Neural cell (in vitro differentiated cells): ENCODE data around the gene ZNF3. TPM values are rescaled to one million over a fixed set of nuclear protein-coding genes. Genes with fewer than 3 reads are reported as not detected.

Experiments
- H2AFZ ChIP-seq: fragments of 200-600, 300-800 bp; sonication (generic), shearing (Covaris generic); 2 replicates; pipeline ENCODE4 v1.6.0; 2014; ENCODE audit warnings: low read depth, mild to moderate bottlenecking, antibody characterized with exemption, low read length, moderate library complexity
- H3F3A ChIP-seq: fragments of 200-600 bp; shearing (Covaris generic); 2 replicates; pipeline ENCODE4 v1.6.1; 2016; ENCODE audit warnings: mild to moderate bottlenecking, moderate library complexity, mixed read lengths, antibody characterized with exemption, low read length; ENCODE audit not compliant: insufficient read depth, poor library complexity, severe bottlenecking
- H3K27ac ChIP-seq: fragments of 200-600, 300-800 bp; sonication (generic), shearing (Covaris generic); 2 replicates; pipeline ENCODE4 v1.5.1; 2014; ENCODE audit warnings: mild to moderate bottlenecking, low read length, moderate library complexity
- H3K27me3 ChIP-seq: fragments of 300-800, 200-600 bp; sonication (generic), shearing (Covaris generic); 2 replicates; pipeline ENCODE4 v1.6.0; 2014; ENCODE audit warnings: mild to moderate bottlenecking, low read depth, low read length, moderate library complexity; ENCODE audit not compliant: insufficient read depth
- H3K36me3 ChIP-seq: fragments of 300-800, 200-600 bp; sonication (generic), shearing (Covaris generic); 2 replicates; pipeline ENCODE4 v1.5.1; 2014; ENCODE audit warnings: mild to moderate bottlenecking, antibody characterized with exemption, low read length, moderate library complexity; ENCODE audit not compliant: insufficient read depth
- H3K4me2 ChIP-seq: fragments of 300-800, 200-600 bp; sonication (generic), shearing (Covaris generic); 2 replicates; pipeline ENCODE4 v1.6.0; 2014; ENCODE audit warnings: mild to moderate bottlenecking, low read length
- H3K4me3 ChIP-seq: fragments of 300-800, 200-600 bp; sonication (generic), shearing (Covaris generic); 2 replicates; pipeline ENCODE4 v1.5.1; 2014; ENCODE audit warnings: mild to moderate bottlenecking, low read length, moderate library complexity
- H3K79me2 ChIP-seq: fragments of 200-600 bp; shearing (Covaris generic); replicated peaks from 2 replicates; pipeline ENCODE4 v1.6.0; 2014; ENCODE audit warnings: mild to moderate bottlenecking, low read length, moderate library complexity; ENCODE audit not compliant: insufficient read depth
- H3K9ac ChIP-seq: fragments of 300-800, 200-600 bp; sonication (generic), shearing (Covaris generic); 2 replicates; pipeline ENCODE4 v1.6.1; 2016; ENCODE audit warnings: mild to moderate bottlenecking, low read length, mixed read lengths
- H3K9me2 ChIP-seq: fragments of 200-600 bp; shearing (Covaris generic); 2 replicates; pipeline ENCODE4 v1.6.1; 2016; ENCODE audit warnings: mild to moderate bottlenecking, low read length, mixed read lengths; ENCODE audit not compliant: insufficient read depth
- H3K9me3 ChIP-seq: fragments of 200-600, 300-800 bp; sonication (generic), shearing (Covaris generic); 2 replicates; pipeline ENCODE4 v1.6.1; 2016; ENCODE audit warnings: mild to moderate bottlenecking, mixed run types, low read length, moderate library complexity, mixed read lengths
- H4K20me1 ChIP-seq: fragments of 200-600 bp; shearing (Covaris generic); 2 replicates; pipeline ENCODE4 v1.6.1; 2016; ENCODE audit warnings: mild to moderate bottlenecking, mixed run types; ENCODE audit not compliant: insufficient read depth
- EP300 ChIP-seq: fragments of 450-650 bp; conservative IDR thresholded peaks from 2 replicates; pipeline ENCODE4 v1.6.1; 2014; ENCODE audit warnings: antibody characterized with exemption, mild to moderate bottlenecking, moderate library complexity; ENCODE audit not compliant: poor library complexity, severe bottlenecking
- EZH2 ChIP-seq: fragments of 200-600, 300-800 bp; shearing (Covaris generic), sonication (generic); IDR thresholded peaks from 2 replicates; pipeline ENCODE4 v1.6.1; 2014; ENCODE audit warnings: antibody characterized with exemption, low read length, borderline replicate concordance, mild to moderate bottlenecking; ENCODE audit not compliant: insufficient read depth, poor library complexity, severe bottlenecking
- MXI1 ChIP-seq: fragments of 450-650 bp; conservative IDR thresholded peaks from 2 replicates; pipeline ENCODE4 v1.6.1; 2014; ENCODE audit warnings: antibody characterized with exemption, mild to moderate bottlenecking; ENCODE audit not compliant: poor library complexity, severe bottlenecking
- POLR2AphosphoS5 ChIP-seq: IDR thresholded peaks from 2 replicates; pipeline ENCODE4 v1.6.1; 2012
- RAD21 ChIP-seq: fragments of 450-650 bp; conservative IDR thresholded peaks from 2 replicates; pipeline ENCODE4 v1.6.1; 2014; ENCODE audit warnings: antibody characterized with exemption, mild to moderate bottlenecking, moderate library complexity
- SMC3 ChIP-seq: fragments of 450-650 bp; conservative IDR thresholded peaks from 2 replicates; pipeline ENCODE4 v1.6.1; 2014; ENCODE audit warnings: antibody characterized with exemption, mild to moderate bottlenecking, moderate library complexity; ENCODE audit not compliant: poor library complexity
- TAF1 ChIP-seq: IDR thresholded peaks from 2 replicates; pipeline ENCODE4 v1.6.1; 2012; ENCODE audit warnings: low read depth
- polyA plus RNA-seq: library from polyadenylated mRNA; depleted of rRNA; stranded (reverse); fragments of >200 nt; gene quantifications from 2 replicates; pipeline ENCODE4 v1.2.3, GENCODE V29; 2014
- TF ChIP-seq, protein P1 (sequence below): fragments of 450-650 bp; IDR thresholded peaks from 2 replicates; pipeline ENCODE4 v1.5.1; 2014; ENCODE audit warnings: antibody characterized with exemption, mild to moderate bottlenecking, moderate library complexity; ENCODE audit not compliant: poor library complexity, severe bottlenecking
- TF ChIP-seq, protein P2 (sequence below): IDR thresholded peaks from 2 replicates; pipeline ENCODE4 v1.6.1; 2012; ENCODE audit warnings: borderline replicate concordance

ZNF3 gene
- polyA plus RNA-seq, 1 donor from 2014 or later, result 57.2 TPM

DNA sequence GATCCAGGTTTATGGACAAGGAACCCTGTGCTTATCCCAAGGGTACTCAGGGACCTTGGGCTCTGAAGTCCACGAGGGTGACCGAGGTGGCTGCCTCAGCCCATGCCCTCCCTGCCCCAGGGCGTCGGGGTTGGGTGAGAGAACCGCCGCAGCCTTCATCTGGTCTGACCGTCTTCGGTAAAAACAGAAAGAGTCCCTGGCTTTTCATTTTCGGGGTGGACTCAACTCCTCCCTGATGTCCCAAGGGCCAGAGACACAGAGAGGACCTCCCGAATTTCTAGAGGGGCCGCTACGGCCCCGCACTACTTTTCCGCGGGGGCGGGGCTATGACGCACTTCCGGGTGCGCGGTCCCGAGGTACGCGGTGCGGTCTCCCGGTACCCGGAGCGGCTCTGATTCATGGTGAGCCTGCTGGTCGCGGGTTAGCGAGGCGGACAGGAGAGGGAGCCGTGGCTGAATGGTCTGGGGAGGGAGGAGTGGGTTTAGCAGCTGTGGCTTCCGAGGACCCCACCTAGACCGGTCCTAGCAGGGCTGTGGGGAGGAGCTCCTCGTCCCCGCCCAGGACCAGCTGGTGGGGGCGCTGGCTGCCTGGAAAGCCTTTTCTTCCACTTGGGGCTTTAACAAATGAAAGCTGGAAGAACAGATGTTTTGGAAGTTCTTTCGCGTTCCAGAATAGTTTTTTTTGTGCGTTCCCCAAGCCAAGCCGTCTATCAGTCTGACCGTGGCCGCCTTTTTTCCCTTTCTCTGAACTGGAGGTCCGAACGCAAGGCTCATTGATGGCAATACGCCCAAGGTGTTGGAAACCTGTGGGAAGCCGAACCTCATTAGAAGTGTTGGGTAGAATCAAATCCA lies 31.9 kb downstream of the ZNF3 start, which contains the start of gene ZSCAN21:
Gene ZSCAN21 (plus strand): TSS at position 334 of the 851 bp plus-strand sequence. CDS start 7,233 bp downstream, outside the sequence.
- H3K27ac ChIP-seq, result peak within 1 kb of the TSS; percentile 92
- peak within 1 kb of the TSS; percentile 55 for H3K4me2 ChIP-seq
- no peaks in the 10 kb centered on the region for H4K20me1 ChIP-seq
- H3K79me2 ChIP-seq, result peaks cover 17% of the 10 kb centered on the region
- H3K9me3 ChIP-seq, result no peaks in the 10 kb centered on the region
- peak within 1 kb of the TSS; percentile 91 for H2AFZ ChIP-seq
- H3K9me2 ChIP-seq, result no peaks in the 10 kb centered on the region
- H3F3A ChIP-seq, result no peaks in the 10 kb centered on the region
- H3K4me3 ChIP-seq, result peak within 1 kb of the TSS; percentile 82
- no peaks in the 10 kb centered on the region for H3K27me3 ChIP-seq
- H3K36me3 ChIP-seq, result no peaks in the 10 kb centered on the region
- TF ChIP-seq, protein P1, sequence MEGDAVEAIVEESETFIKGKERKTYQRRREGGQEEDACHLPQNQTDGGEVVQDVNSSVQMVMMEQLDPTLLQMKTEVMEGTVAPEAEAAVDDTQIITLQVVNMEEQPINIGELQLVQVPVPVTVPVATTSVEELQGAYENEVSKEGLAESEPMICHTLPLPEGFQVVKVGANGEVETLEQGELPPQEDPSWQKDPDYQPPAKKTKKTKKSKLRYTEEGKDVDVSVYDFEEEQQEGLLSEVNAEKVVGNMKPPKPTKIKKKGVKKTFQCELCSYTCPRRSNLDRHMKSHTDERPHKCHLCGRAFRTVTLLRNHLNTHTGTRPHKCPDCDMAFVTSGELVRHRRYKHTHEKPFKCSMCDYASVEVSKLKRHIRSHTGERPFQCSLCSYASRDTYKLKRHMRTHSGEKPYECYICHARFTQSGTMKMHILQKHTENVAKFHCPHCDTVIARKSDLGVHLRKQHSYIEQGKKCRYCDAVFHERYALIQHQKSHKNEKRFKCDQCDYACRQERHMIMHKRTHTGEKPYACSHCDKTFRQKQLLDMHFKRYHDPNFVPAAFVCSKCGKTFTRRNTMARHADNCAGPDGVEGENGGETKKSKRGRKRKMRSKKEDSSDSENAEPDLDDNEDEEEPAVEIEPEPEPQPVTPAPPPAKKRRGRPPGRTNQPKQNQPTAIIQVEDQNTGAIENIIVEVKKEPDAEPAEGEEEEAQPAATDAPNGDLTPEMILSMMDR, result peak; percentile 63
- TF ChIP-seq TAF1 (peak; percentile 81), EP300 (peak; percentile 62), SMC3 (peak; percentile 46), POLR2AphosphoS5 (peak; percentile 96), RAD21 (no peak), MXI1 (peak; percentile 80), EZH2 (no peak)
- TF ChIP-seq, protein P2, sequence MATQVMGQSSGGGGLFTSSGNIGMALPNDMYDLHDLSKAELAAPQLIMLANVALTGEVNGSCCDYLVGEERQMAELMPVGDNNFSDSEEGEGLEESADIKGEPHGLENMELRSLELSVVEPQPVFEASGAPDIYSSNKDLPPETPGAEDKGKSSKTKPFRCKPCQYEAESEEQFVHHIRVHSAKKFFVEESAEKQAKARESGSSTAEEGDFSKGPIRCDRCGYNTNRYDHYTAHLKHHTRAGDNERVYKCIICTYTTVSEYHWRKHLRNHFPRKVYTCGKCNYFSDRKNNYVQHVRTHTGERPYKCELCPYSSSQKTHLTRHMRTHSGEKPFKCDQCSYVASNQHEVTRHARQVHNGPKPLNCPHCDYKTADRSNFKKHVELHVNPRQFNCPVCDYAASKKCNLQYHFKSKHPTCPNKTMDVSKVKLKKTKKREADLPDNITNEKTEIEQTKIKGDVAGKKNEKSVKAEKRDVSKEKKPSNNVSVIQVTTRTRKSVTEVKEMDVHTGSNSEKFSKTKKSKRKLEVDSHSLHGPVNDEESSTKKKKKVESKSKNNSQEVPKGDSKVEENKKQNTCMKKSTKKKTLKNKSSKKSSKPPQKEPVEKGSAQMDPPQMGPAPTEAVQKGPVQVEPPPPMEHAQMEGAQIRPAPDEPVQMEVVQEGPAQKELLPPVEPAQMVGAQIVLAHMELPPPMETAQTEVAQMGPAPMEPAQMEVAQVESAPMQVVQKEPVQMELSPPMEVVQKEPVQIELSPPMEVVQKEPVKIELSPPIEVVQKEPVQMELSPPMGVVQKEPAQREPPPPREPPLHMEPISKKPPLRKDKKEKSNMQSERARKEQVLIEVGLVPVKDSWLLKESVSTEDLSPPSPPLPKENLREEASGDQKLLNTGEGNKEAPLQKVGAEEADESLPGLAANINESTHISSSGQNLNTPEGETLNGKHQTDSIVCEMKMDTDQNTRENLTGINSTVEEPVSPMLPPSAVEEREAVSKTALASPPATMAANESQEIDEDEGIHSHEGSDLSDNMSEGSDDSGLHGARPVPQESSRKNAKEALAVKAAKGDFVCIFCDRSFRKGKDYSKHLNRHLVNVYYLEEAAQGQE, result peak; percentile 85
- H3K9ac ChIP-seq, result peak within 1 kb of the TSS; percentile 93

DNA sequence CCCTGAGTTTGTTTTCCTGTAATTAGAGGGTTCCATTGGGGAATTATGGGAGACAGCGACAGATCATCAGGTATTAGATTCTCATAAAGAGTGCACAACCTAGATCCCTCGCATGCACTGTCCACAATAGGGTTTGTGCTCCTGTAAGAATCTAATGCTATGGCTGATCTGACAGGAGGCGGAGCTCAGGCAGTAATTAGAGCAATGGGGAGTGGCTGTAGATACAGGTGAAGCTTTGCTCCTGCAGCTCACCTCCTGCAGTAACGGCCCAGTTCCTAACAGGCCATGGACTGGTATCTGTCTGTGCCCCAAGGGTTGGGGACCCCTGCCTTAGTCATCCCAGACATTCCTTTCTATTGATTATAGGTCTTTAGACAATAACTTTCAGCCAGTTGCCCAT lies 32.8 kb downstream of the ZNF3 start:
- H2AFZ ChIP-seq, result no peak overlapping the region
- H3F3A ChIP-seq, result no peaks in the 10 kb centered on the region
- H3K36me3 ChIP-seq, result no peaks in the 10 kb centered on the region
- H3K9ac ChIP-seq, result no peak overlapping the region
- no peaks in the 10 kb centered on the region for H3K9me3 ChIP-seq
- H3K9me2 ChIP-seq, result no peaks in the 10 kb centered on the region
- H3K4me3 ChIP-seq, result no peak overlapping the region
- TF ChIP-seq RAD21 (no peak), EP300 (no peak), MXI1 (no peak), POLR2AphosphoS5 (no peak), EZH2 (no peak), TAF1 (no peak), SMC3 (no peak)
- TF ChIP-seq, protein P1, result no peak
- TF ChIP-seq, protein P2, result no peak
- no peak overlapping the region for H3K27ac ChIP-seq
- peaks cover 13% of the 10 kb centered on the region for H3K79me2 ChIP-seq
- no peaks in the 10 kb centered on the region for H3K27me3 ChIP-seq
- H4K20me1 ChIP-seq, result no peaks in the 10 kb centered on the region
- no peak overlapping the region for H3K4me2 ChIP-seq
